Measurements from ENCODE around the gene DCAF8.

DCAF8 gene

DNA sequence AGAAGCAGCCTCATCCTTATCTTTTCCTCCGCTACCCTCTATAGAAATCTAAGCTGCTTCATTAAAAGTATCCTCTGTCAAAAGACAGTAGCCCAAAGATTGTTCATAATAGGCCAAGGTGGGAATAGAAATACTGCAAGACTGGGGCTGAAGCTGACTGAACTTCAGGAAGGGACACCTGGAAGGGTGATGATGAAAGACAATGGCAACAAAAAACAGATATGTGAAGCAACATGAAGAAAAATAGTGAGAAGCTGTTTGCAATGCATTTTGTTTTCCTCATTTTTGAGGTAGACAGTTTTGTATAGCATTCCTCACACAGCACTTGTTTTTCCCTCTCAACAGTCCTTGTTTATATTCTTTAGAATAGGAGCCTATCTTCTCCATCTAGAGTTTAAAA, 16.9 kb downstream of the DCAF8 start:
- Histone ChIP-seq H3K27me3 (ENCODE audit: control insufficient read depth, insufficient read depth, low read length) (no peaks in the 10 kb centered on the region), H3K27ac (ENCODE audit: low read length) (no peak overlapping the region), H3K36me3 (ENCODE audit: control insufficient read depth, insufficient read depth, low read length) (no peaks in the 10 kb centered on the region; the same call in 1 of the 2 replicates), H3K9me3 (ENCODE audit: control insufficient read depth, insufficient read depth, low read length) (no peaks in the 10 kb centered on the region), H3K4me3 (ENCODE audit: low read length) (no peak overlapping the region), H3K4me1 (ENCODE audit: control insufficient read depth, insufficient read depth, low read length) (no peaks in the 10 kb centered on the region)
- DNase-seq (ENCODE audit: low read depth, low spot score) = no peak
- WGBS (ENCODE audit: insufficient coverage, insufficient read length) = no CpG with 5 or more reads among the region's 1 CpG

GRCh38 chr1:160244209-160244608, 18.1 kb downstream of the DCAF8 start:
- Histone ChIP-seq H3K27ac (ENCODE audit: low read length) (no peak overlapping the region), H3K4me1 (ENCODE audit: control insufficient read depth, insufficient read depth, low read length) (no peaks in the 10 kb centered on the region), H3K36me3 (ENCODE audit: control insufficient read depth, insufficient read depth, low read length) (peaks cover 10% of the 10 kb centered on the region), H3K27me3 (ENCODE audit: control insufficient read depth, insufficient read depth, low read length) (no peaks in the 10 kb centered on the region), H3K4me3 (ENCODE audit: low read length) (no peak overlapping the region), H3K9me3 (ENCODE audit: control insufficient read depth, insufficient read depth, low read length) (no peaks in the 10 kb centered on the region)
- DNase-seq (ENCODE audit: low read depth, low spot score) = no peak
- no CpG with 5 or more reads among the region's 1 CpG for WGBS (ENCODE audit: insufficient coverage, insufficient read length)

DNA sequence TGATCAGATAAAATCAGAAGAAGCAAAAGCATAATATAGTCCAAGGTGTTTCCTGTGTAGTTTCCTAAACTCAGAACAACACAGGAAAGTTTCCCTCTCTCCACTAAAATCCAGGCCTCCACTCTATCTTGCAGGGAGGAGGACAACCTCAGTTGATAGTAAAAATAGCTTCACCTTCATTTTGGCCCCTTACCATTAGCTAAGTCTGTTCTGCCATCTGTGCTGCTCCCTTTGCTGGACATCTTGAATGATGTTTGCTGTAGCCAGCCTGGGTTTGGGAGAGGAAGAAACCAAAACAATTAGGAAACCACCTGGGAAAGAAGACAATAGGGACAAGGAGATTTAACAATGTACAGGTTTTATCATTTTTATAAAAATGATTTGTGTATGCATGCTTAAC, 18.6 kb downstream of the DCAF8 start:
- Histone ChIP-seq H3K4me3 (ENCODE audit: low read length) (no peak overlapping the region), H3K27ac (ENCODE audit: low read length) (no peak overlapping the region), H3K27me3 (ENCODE audit: control insufficient read depth, insufficient read depth, low read length) (no peaks in the 10 kb centered on the region), H3K9me3 (ENCODE audit: control insufficient read depth, insufficient read depth, low read length) (no peaks in the 10 kb centered on the region), H3K36me3 (ENCODE audit: control insufficient read depth, insufficient read depth, low read length) (peaks cover 10% of the 10 kb centered on the region), H3K4me1 (ENCODE audit: control insufficient read depth, insufficient read depth, low read length) (no peaks in the 10 kb centered on the region)
- DNase-seq (ENCODE audit: low read depth, low spot score) = no peak

DNA sequence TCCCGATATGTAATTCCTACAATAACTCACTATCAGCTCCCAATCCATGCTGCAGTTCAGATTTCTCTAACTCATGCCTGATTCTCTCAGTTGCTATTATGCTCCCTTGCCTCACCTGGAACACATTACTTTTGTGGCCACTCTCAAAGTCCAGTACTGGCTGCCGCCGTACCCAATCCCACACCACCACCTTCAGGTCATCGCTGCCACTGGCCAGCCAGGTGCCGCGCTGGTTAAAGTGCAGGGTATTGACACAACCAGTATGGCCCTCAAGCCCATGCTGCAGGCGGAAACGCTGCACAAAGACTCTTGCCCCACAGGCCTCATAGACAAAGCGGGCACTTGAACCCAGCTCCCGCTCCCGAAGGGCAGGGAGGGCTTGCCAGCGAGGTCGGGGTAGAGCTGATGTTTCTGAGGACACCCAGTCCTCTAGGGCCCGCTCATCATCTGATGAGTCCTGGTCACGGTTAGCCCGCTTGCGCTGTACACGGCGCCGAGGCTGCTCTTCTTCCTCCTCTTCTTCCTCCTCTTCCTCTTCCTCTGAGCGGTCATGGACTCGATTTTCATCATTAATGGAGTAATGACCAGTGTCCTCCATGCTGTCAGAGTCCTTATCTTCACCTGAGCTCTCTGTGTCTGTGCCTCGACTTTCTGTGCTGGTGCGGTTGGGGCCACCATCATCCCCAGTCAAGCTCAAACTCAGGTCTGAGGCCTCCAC, 22.6 kb downstream of the DCAF8 start:
- no CpG with 5 or more reads among the region's 24 CpGs for WGBS (ENCODE audit: insufficient coverage, insufficient read length)
- H3K27me3 ChIP-seq (ENCODE audit: control insufficient read depth, insufficient read depth, low read length) = no peaks in the 10 kb centered on the region
- no peak overlapping the region for H3K4me3 ChIP-seq (ENCODE audit: low read length)
- no peaks in the 10 kb centered on the region for H3K4me1 ChIP-seq (ENCODE audit: control insufficient read depth, insufficient read depth, low read length)
- no peak for DNase-seq (ENCODE audit: low read depth, low spot score)
- no peaks in the 10 kb centered on the region for H3K9me3 ChIP-seq (ENCODE audit: control insufficient read depth, insufficient read depth, low read length)
- H3K27ac ChIP-seq (ENCODE audit: low read length) = no peak overlapping the region
- H3K36me3 ChIP-seq (ENCODE audit: control insufficient read depth, insufficient read depth, low read length) = peaks cover 16% of the 10 kb centered on the region

- Histone ChIP-seq H3K4me1 (ENCODE audit: control insufficient read depth, insufficient read depth, low read length) (no peaks in the 10 kb centered on the region), H3K36me3 (ENCODE audit: control insufficient read depth, insufficient read depth, low read length) (peaks cover 16% of the 10 kb centered on the region), H3K27ac (ENCODE audit: low read length) (no peak overlapping the region), H3K27me3 (ENCODE audit: control insufficient read depth, insufficient read depth, low read length) (no peaks in the 10 kb centered on the region), H3K4me3 (ENCODE audit: low read length) (no peak overlapping the region), H3K9me3 (ENCODE audit: control insufficient read depth, insufficient read depth, low read length) (no peaks in the 10 kb centered on the region)
- DNase-seq (ENCODE audit: low read depth, low spot score) = no peak
- no CpG with 5 or more reads among the region's 5 CpGs for WGBS (ENCODE audit: insufficient coverage, insufficient read length)
These were observed 23.9 kb downstream of the DCAF8 start for GRCh38 chr1:160238408-160238807.

DNA sequence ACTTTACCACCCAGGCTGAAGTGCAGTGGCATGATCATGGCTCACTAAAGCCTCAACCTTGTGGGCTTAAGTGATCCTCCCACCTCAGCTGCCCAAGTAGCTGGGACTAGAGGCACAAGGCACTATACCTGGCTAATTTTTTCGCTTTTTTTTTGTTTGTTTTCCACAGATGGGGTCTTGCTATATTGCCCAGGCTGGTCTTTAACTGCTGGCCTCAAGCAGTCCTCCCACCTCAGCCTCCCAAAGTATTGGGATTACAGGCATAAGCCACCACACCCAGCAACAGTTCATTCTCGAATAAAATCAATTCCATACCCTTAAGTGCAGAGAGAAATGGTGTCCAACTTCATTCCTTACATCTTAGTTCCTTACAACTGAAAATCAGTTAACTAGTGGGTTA, 24.8 kb downstream of the DCAF8 start:
- WGBS (ENCODE audit: insufficient coverage, insufficient read length) = no CpG with 5 or more reads among the region's 2 CpGs

GRCh38 chr1:160236806-160237205, 25.5 kb downstream of the DCAF8 start:
- Histone ChIP-seq H3K27ac (ENCODE audit: low read length) (no peak overlapping the region), H3K4me3 (ENCODE audit: low read length) (no peak overlapping the region)
- no CpG with 5 or more reads among the region's 5 CpGs for WGBS (ENCODE audit: insufficient coverage, insufficient read length)

More for the DNA sequence above, 24.8 kb downstream of the DCAF8 start:
- Histone ChIP-seq H3K36me3 (ENCODE audit: control insufficient read depth, insufficient read depth, low read length) (peaks cover 16% of the 10 kb centered on the region), H3K9me3 (ENCODE audit: control insufficient read depth, insufficient read depth, low read length) (no peaks in the 10 kb centered on the region), H3K27me3 (ENCODE audit: control insufficient read depth, insufficient read depth, low read length) (no peaks in the 10 kb centered on the region), H3K27ac (ENCODE audit: low read length) (no peak overlapping the region), H3K4me3 (ENCODE audit: low read length) (no peak overlapping the region), H3K4me1 (ENCODE audit: control insufficient read depth, insufficient read depth, low read length) (no peaks in the 10 kb centered on the region)
- no peak for DNase-seq (ENCODE audit: low read depth, low spot score)

DNA sequence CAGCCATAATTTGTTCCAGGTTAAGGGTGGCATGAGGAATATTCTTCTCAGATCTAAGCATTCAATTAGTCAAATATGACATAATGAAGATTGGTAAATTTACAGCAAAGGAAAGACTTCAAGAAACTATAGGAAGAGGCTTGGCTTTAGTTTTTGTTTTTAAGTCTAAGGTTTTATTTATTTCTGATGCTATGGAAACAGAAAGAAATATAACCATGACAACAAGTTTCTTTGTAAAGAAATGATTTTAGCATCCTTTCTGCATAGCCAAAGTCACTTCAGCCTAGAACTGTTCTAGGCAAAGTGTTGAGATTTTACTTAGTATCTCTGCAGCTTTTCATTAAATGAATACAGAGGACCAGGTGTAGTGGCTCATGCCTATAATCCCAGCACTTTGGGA, 29.4 kb downstream of the DCAF8 start:
- H3K27ac ChIP-seq (ENCODE audit: low read length) = no peak overlapping the region
- H3K36me3 ChIP-seq (ENCODE audit: control insufficient read depth, insufficient read depth, low read length) = peaks cover 4% of the 10 kb centered on the region; the same call in 1 of the 2 replicates
- no peaks in the 10 kb centered on the region for H3K4me1 ChIP-seq (ENCODE audit: control insufficient read depth, insufficient read depth, low read length)
- H3K9me3 ChIP-seq (ENCODE audit: control insufficient read depth, insufficient read depth, low read length) = no peaks in the 10 kb centered on the region
- H3K4me3 ChIP-seq (ENCODE audit: low read length) = no peak overlapping the region
- H3K27me3 ChIP-seq (ENCODE audit: control insufficient read depth, insufficient read depth, low read length) = no peaks in the 10 kb centered on the region
- no peak for DNase-seq (ENCODE audit: low read depth, low spot score)

More at GRCh38 chr1:160236806-160237205, 25.5 kb downstream of the DCAF8 start:
- Histone ChIP-seq H3K27me3 (ENCODE audit: control insufficient read depth, insufficient read depth, low read length) (no peaks in the 10 kb centered on the region), H3K9me3 (ENCODE audit: control insufficient read depth, insufficient read depth, low read length) (no peaks in the 10 kb centered on the region), H3K36me3 (ENCODE audit: control insufficient read depth, insufficient read depth, low read length) (peaks cover 16% of the 10 kb centered on the region), H3K4me1 (ENCODE audit: control insufficient read depth, insufficient read depth, low read length) (no peaks in the 10 kb centered on the region)
- no peak for DNase-seq (ENCODE audit: low read depth, low spot score)

- Histone ChIP-seq H3K36me3 (ENCODE audit: control insufficient read depth, insufficient read depth, low read length) (peaks cover 16% of the 10 kb centered on the region), H3K9me3 (ENCODE audit: control insufficient read depth, insufficient read depth, low read length) (no peaks in the 10 kb centered on the region), H3K4me1 (ENCODE audit: control insufficient read depth, insufficient read depth, low read length) (no peaks in the 10 kb centered on the region), H3K4me3 (ENCODE audit: low read length) (no peak overlapping the region), H3K27ac (ENCODE audit: low read length) (no peak overlapping the region), H3K27me3 (ENCODE audit: control insufficient read depth, insufficient read depth, low read length) (no peaks in the 10 kb centered on the region)
- DNase-seq (ENCODE audit: low read depth, low spot score) = no peak
These were observed 33.9 kb downstream of the DCAF8 start for GRCh38 chr1:160228431-160228830.

DNA sequence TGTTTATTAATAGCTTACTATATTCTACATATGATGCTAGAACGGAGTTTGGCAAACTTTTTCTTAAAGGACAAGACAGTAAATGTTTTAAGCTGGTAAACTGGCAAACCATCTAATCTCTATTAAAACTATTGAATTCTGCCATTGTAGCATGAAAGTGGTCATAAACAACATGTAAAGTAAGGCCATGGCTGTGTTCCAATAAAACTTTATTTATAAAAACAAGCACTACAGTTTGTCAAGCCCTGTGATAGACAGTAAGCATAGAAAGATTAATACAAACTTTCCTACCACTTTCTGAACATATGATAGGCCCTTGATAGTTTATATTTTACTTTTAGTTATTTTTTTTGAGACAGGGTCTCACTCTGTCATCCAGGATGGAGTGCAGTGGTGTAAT, 34.8 kb downstream of the DCAF8 start:
- no peak for DNase-seq (ENCODE audit: low read depth, low spot score)
- Histone ChIP-seq H3K9me3 (ENCODE audit: control insufficient read depth, insufficient read depth, low read length) (no peaks in the 10 kb centered on the region), H3K36me3 (ENCODE audit: control insufficient read depth, insufficient read depth, low read length) (peaks cover 19% of the 10 kb centered on the region), H3K4me1 (ENCODE audit: control insufficient read depth, insufficient read depth, low read length) (no peaks in the 10 kb centered on the region), H3K4me3 (ENCODE audit: low read length) (no peak overlapping the region), H3K27me3 (ENCODE audit: control insufficient read depth, insufficient read depth, low read length) (no peaks in the 10 kb centered on the region), H3K27ac (ENCODE audit: low read length) (no peak overlapping the region)
- no CpG with 5 or more reads among the region's 1 CpG for WGBS (ENCODE audit: insufficient coverage, insufficient read length)

- Histone ChIP-seq H3K4me3 (ENCODE audit: low read length) (no peak overlapping the region), H3K36me3 (ENCODE audit: control insufficient read depth, insufficient read depth, low read length) (peaks cover 19% of the 10 kb centered on the region), H3K27me3 (ENCODE audit: control insufficient read depth, insufficient read depth, low read length) (no peaks in the 10 kb centered on the region), H3K4me1 (ENCODE audit: control insufficient read depth, insufficient read depth, low read length) (no peaks in the 10 kb centered on the region), H3K9me3 (ENCODE audit: control insufficient read depth, insufficient read depth, low read length) (no peaks in the 10 kb centered on the region), H3K27ac (ENCODE audit: low read length) (no peak overlapping the region)
- no CpG with 5 or more reads among the region's 4 CpGs for WGBS (ENCODE audit: insufficient coverage, insufficient read length)
- no peak for DNase-seq (ENCODE audit: low read depth, low spot score)
These were observed 35.3 kb downstream of the DCAF8 start for GRCh38 chr1:160227034-160227433.

All from iPS DF 6.9 (cell line).